Measurements from ENCODE around the gene RAVER1.
"Not testable (repeated sequence)": the region's sequence is repeated elsewhere in the genome, so short reads cannot be mapped to it uniquely, and the experiment has no call there.

Gene RAVER1

DNA sequence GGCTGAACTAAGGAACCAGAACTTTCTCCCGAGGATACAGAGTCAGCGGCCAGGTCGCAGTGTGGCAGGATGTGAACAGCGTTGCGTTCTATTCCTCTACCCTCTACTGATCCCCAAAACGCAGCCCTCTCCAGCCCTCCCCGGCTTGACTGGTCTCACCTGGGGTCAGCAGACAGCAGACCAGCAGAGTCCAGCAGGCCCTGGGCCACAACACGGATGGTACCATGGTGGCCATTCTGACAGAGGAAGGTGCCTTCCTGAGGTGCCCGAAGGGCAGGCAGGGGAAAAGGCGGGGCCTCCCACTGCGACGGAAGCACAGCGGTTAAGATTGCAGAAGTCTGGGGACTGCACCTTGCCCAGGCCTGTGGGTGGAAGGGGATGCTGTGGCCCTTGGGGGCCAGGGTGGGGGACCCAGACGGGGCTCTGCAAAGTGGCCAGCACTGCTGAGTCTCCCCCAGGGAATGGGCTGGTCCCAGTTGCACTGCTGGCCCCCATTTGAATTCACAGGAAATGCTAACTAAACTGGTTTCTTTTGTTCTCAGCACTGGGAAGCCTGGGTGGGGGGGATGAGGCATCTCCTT is 6.1 kb upstream of the RAVER1 start, which contains the start of gene ICAM3:
TSS of gene ICAM3 (minus strand) at position 245 of the 581 bp plus-strand sequence. CDS start at position 235, 10 bp downstream.
- no peak within 1 kb of the TSS for H3K4me3 ChIP-seq (IDR thresholded peaks at IDR 0.05; ENCODE audit: insufficient read depth, low read depth, low read length)
- no peak within 1 kb of the TSS for H2AFZ ChIP-seq (ENCODE audit: low read depth)
- no peaks in the 10 kb centered on the region for H3K4me1 ChIP-seq (ENCODE audit: low read depth, poor library complexity, severe bottlenecking)
- H3K4me2 ChIP-seq, result no peak within 1 kb of the TSS
- no peaks in the 10 kb centered on the region for H3K79me2 ChIP-seq (ENCODE audit: insufficient read depth, low read depth)
- H3K36me3 ChIP-seq (ENCODE audit: insufficient read depth), result no peaks in the 10 kb centered on the region
- no peaks in the 10 kb centered on the region for H3K27me3 ChIP-seq (ENCODE audit: insufficient read depth, low read depth)
- H4K20me1 ChIP-seq (ENCODE audit: insufficient read depth), result no peaks in the 10 kb centered on the region
- no peak within 1 kb of the TSS for H3K9ac ChIP-seq
- TF ChIP-seq, protein P1, sequence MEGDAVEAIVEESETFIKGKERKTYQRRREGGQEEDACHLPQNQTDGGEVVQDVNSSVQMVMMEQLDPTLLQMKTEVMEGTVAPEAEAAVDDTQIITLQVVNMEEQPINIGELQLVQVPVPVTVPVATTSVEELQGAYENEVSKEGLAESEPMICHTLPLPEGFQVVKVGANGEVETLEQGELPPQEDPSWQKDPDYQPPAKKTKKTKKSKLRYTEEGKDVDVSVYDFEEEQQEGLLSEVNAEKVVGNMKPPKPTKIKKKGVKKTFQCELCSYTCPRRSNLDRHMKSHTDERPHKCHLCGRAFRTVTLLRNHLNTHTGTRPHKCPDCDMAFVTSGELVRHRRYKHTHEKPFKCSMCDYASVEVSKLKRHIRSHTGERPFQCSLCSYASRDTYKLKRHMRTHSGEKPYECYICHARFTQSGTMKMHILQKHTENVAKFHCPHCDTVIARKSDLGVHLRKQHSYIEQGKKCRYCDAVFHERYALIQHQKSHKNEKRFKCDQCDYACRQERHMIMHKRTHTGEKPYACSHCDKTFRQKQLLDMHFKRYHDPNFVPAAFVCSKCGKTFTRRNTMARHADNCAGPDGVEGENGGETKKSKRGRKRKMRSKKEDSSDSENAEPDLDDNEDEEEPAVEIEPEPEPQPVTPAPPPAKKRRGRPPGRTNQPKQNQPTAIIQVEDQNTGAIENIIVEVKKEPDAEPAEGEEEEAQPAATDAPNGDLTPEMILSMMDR (conservative IDR thresholded peaks at IDR 0.05; ENCODE audit: low read depth, low read length), result no peak
- H3K27ac ChIP-seq, result no peak within 1 kb of the TSS

DNA sequence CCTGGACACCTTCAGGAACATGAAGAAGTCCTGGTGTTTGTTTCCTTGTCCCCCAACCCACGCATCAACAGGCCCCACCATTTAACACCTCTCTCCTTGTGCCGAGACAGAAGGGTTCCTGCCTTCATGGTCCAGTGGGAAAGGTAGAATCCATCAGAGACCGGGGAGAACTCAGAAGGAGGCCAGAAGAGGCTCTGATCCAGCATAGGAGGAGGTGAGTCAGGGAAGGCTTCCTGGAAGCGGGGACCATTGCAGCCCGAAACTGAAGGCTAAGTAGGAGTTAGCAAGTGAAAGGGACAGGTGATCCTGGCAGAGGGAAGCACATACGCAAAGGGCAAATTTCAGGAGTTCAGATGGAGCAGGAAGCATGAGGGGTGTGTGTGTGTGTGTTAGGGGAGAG is 5.6 kb upstream of the RAVER1 start:
- no peak overlapping the region for H3K27ac ChIP-seq
- peaks cover 4% of the 10 kb centered on the region for H3K4me1 ChIP-seq (ENCODE audit: low read depth, poor library complexity, severe bottlenecking)
- H3K36me3 ChIP-seq (ENCODE audit: insufficient read depth), result no peaks in the 10 kb centered on the region
- H3K9ac ChIP-seq, result no peak overlapping the region
- no peak overlapping the region for H2AFZ ChIP-seq (ENCODE audit: low read depth)
- no peak overlapping the region for H3K4me2 ChIP-seq
- H3K79me2 ChIP-seq (ENCODE audit: insufficient read depth, low read depth), result no peaks in the 10 kb centered on the region
- H4K20me1 ChIP-seq (ENCODE audit: insufficient read depth), result no peaks in the 10 kb centered on the region
- H3K27me3 ChIP-seq (ENCODE audit: insufficient read depth, low read depth), result no peaks in the 10 kb centered on the region
- no peak overlapping the region for H3K4me3 ChIP-seq (IDR thresholded peaks at IDR 0.05; ENCODE audit: insufficient read depth, low read depth, low read length)
- TF ChIP-seq, protein P1 (conservative IDR thresholded peaks at IDR 0.05; ENCODE audit: low read depth, low read length), result no peak

DNA sequence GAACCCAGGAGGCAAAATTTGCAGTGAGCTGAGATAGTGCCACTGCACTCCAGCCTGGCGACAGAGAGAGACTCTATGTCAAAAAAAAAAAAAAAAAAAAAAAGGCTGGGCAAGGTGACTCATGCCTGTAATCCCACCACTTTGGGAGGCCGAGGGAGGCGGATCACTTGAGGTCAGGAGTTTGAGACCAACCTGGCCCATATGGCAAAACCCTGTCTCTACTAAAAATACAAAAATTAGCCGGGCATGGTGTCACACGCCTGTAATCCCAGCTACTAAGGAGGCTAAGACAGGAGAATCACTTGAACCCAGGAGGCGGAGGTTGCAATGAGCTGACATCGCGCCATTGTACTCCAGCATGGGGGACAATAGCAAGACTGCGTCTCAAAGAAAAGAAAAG is 3.4 kb upstream of the RAVER1 start:
- H4K20me1 ChIP-seq (ENCODE audit: insufficient read depth); H3K9ac ChIP-seq; H2AFZ ChIP-seq (ENCODE audit: low read depth); H3K4me2 ChIP-seq; H3K27me3 ChIP-seq (ENCODE audit: insufficient read depth, low read depth); H3K4me3 ChIP-seq (IDR thresholded peaks at IDR 0.05; ENCODE audit: insufficient read depth, low read depth, low read length); H3K27ac ChIP-seq; H3K36me3 ChIP-seq (ENCODE audit: insufficient read depth): not testable (repeated sequence)
- Histone ChIP-seq H3K4me1 (ENCODE audit: low read depth, poor library complexity, severe bottlenecking) (peaks cover 11% of the 10 kb centered on the region), H3K79me2 (ENCODE audit: insufficient read depth, low read depth) (peaks cover 11% of the 10 kb centered on the region)

DNA sequence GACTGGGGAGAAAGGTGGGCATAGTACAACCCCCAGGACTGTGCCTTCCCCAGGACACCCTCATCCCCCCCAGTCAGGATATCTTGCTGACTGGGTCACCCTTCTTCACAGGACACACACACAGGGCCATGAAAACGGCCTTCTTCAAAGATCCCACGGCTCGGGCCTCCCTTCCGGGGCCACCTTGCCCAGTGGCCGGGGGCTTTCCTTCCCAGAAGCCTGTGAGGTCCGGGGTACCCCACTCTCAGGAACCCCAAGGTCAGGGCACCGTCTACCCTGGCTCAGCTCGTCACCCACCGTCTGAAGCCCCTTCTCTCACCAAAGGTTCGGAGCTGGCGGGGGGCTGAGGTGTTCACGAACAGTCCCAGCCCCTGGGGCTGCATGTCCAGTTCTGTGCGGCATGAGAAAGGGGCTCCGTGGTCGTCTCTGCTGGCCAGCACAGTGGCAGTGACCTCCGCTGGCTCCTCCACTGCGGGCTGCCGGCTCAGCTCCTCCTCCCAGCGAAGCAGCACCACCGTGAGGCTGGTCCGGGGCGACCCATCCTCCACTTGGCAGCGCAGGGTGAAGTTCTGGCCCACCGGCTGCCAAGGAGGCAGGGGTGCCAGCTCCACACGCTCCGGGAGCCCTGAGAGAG is 2.1 kb upstream of the RAVER1 start:
- H4K20me1 ChIP-seq (ENCODE audit: insufficient read depth), result no peaks in the 10 kb centered on the region
- H3K9ac ChIP-seq, result no peak overlapping the region
- peaks cover 22% of the 10 kb centered on the region for H3K79me2 ChIP-seq (ENCODE audit: insufficient read depth, low read depth)
- H3K27ac ChIP-seq, result no peak overlapping the region
- H3K4me1 ChIP-seq (ENCODE audit: low read depth, poor library complexity, severe bottlenecking), result peaks cover 16% of the 10 kb centered on the region
- H2AFZ ChIP-seq (ENCODE audit: low read depth), result no peak overlapping the region
- H3K4me2 ChIP-seq, result no peak overlapping the region
- H3K27me3 ChIP-seq (ENCODE audit: insufficient read depth, low read depth), result no peaks in the 10 kb centered on the region
- TF ChIP-seq, protein P1 (conservative IDR thresholded peaks at IDR 0.05; ENCODE audit: low read depth, low read length), result no peak
- H3K36me3 ChIP-seq (ENCODE audit: insufficient read depth), result no peaks in the 10 kb centered on the region; the same call in 1 of the 2 replicates
- no peak overlapping the region for H3K4me3 ChIP-seq (IDR thresholded peaks at IDR 0.05; ENCODE audit: insufficient read depth, low read depth, low read length)

Measured in KMS-11 (cell line).